ENCODE results near the gene SLC2A10.

SLC2A10 gene

GRCh38 chr20:46701986-46702385 is 7.5 kb upstream of the SLC2A10 start:
- TF ChIP-seq CTCF (IDR thresholded peaks at IDR 0.05; ENCODE audit: low read depth, low read length, missing control alignments): no peak
- no peak overlapping the region for H3K4me3 ChIP-seq (replicated peaks; ENCODE audit: low read depth, low read length)

GRCh38 chr20:46702447-46703203 is 6.8 kb upstream of the SLC2A10 start:
- no peak for TF ChIP-seq CTCF (IDR thresholded peaks at IDR 0.05; ENCODE audit: low read depth, low read length, missing control alignments)
- DNase-seq (ENCODE audit: extremely low read depth, low read depth): no peak
- H3K4me3 ChIP-seq (replicated peaks; ENCODE audit: low read depth, low read length): no peak overlapping the region

More at GRCh38 chr20:46701986-46702385, 7.5 kb upstream of the SLC2A10 start:
- no peak for DNase-seq (ENCODE audit: extremely low read depth, low read depth)

GRCh38 chr20:46703435-46703834 is 6.0 kb upstream of the SLC2A10 start:
- no peak for DNase-seq (ENCODE audit: extremely low read depth, low read depth)
- TF ChIP-seq CTCF (IDR thresholded peaks at IDR 0.05; ENCODE audit: low read depth, low read length, missing control alignments): no peak
- no peak overlapping the region for H3K4me3 ChIP-seq (replicated peaks; ENCODE audit: low read depth, low read length)

- no peak for TF ChIP-seq CTCF (IDR thresholded peaks at IDR 0.05; ENCODE audit: low read depth, low read length, missing control alignments)
- H3K4me3 ChIP-seq (replicated peaks; ENCODE audit: low read depth, low read length): no peak overlapping the region
- no peak for DNase-seq (ENCODE audit: extremely low read depth, low read depth)
These were observed 4.6 kb upstream of the SLC2A10 start for GRCh38 chr20:46704714-46705377.

GRCh38 chr20:46705378-46705729 is 4.1 kb upstream of the SLC2A10 start:
- no peak overlapping the region for H3K4me3 ChIP-seq (replicated peaks; ENCODE audit: low read depth, low read length)
- DNase-seq (ENCODE audit: extremely low read depth, low read depth): no peak
- no peak for TF ChIP-seq CTCF (IDR thresholded peaks at IDR 0.05; ENCODE audit: low read depth, low read length, missing control alignments)

GRCh38 chr20:46706242-46706641 is 3.2 kb upstream of the SLC2A10 start:
- TF ChIP-seq CTCF (IDR thresholded peaks at IDR 0.05; ENCODE audit: low read depth, low read length, missing control alignments): no peak
- H3K4me3 ChIP-seq (replicated peaks; ENCODE audit: low read depth, low read length): no peak overlapping the region
- no peak for DNase-seq (ENCODE audit: extremely low read depth, low read depth)
